ENCODE results near the gene EPB41L1.
A peak's percentile ranks its signal among the peaks of the same experiment; 100 is the strongest.
"Not testable (repeated sequence)": the region's sequence is repeated elsewhere in the genome, so short reads cannot be mapped to it uniquely, and the experiment has no call there.

The EPB41L1 gene

GRCh38 chr20:36126836-36127527 lies 27.6 kb upstream of the EPB41L1 start:
- no peak for DNase-seq

GRCh38 chr20:36128463-36129159 lies 25.9 kb upstream of the EPB41L1 start:
- no peak for DNase-seq

GRCh38 chr20:36129160-36129543 lies 25.4 kb upstream of the EPB41L1 start:
- no peak for DNase-seq

GRCh38 chr20:36130390-36130789 lies 24.1 kb upstream of the EPB41L1 start:
- DNase-seq: no peak

GRCh38 chr20:36132802-36133211 lies 21.7 kb upstream of the EPB41L1 start:
- no peak for DNase-seq

GRCh38 chr20:36133821-36134220 lies 20.7 kb upstream of the EPB41L1 start:
- no peak for DNase-seq

- no peak for DNase-seq
Measured at GRCh38 chr20:36135159-36135558, 19.4 kb upstream of the EPB41L1 start.

GRCh38 chr20:36135821-36136220 lies 18.7 kb upstream of the EPB41L1 start:
- DNase-seq: no peak

- DNase-seq: not testable (repeated sequence)
Measured at GRCh38 chr20:36137313-36137712, 17.2 kb upstream of the EPB41L1 start.

GRCh38 chr20:36141310-36141709 lies 13.2 kb upstream of the EPB41L1 start:
- DNase-seq: no peak

- no peak for DNase-seq
Measured at GRCh38 chr20:36144336-36144735, 10.2 kb upstream of the EPB41L1 start.

GRCh38 chr20:36145877-36146707 lies 8.4 kb upstream of the EPB41L1 start:
- DNase-seq: peak; percentile 61 to 77

GRCh38 chr20:36147690-36148089 lies 6.8 kb upstream of the EPB41L1 start:
- DNase-seq: no peak

GRCh38 chr20:36148439-36148838 lies 6.1 kb upstream of the EPB41L1 start:
- no peak for DNase-seq

- no peak for DNase-seq
Measured at GRCh38 chr20:36149012-36149411, 5.5 kb upstream of the EPB41L1 start.

GRCh38 chr20:36149469-36149868 lies 5.1 kb upstream of the EPB41L1 start:
- no peak for DNase-seq

GRCh38 chr20:36150489-36150846 lies 4.1 kb upstream of the EPB41L1 start:
- no peak for DNase-seq

- no peak for DNase-seq
Measured at GRCh38 chr20:36150847-36151539, 3.5 kb upstream of the EPB41L1 start.

GRCh38 chr20:36152261-36152660 lies 2.3 kb upstream of the EPB41L1 start:
- no peak for DNase-seq

GRCh38 chr20:36153204-36153603 lies 1.3 kb upstream of the EPB41L1 start:
- no peak for DNase-seq

GRCh38 chr20:36153736-36154699 lies 522 bp upstream of the EPB41L1 start:
- DNase-seq: no peak

GRCh38 chr20:36155629-36155971 lies 1.1 kb downstream of the EPB41L1 start:
- no peak for DNase-seq
